Sigmoid colon (tissue), 4 donors: ENCODE data around the gene MIEN1.
"Not testable (repeated sequence)": the region's sequence is repeated elsewhere in the genome, so short reads cannot be mapped to it uniquely, and the experiment has no call there.

Experiments used
- CTCF ChIP-seq, 4 experiments: fragments of 450-650 bp in 3 of 4; fragments of 200-600 bp in 1 of 4; IDR thresholded peaks; one replicate each; pipeline ENCODE4 v1.5.1; 2016 to 2019; ENCODE audit warnings: antibody characterized with exemption in 4 of 4, mild to moderate bottlenecking in 3 of 4, moderate library complexity in 2 of 4
- POLR2AphosphoS5 ChIP-seq, 4 donors: sonication (generic); formaldehyde crosslinking; IDR thresholded peaks; one replicate each; pipeline ENCODE4 v1.6.1; 2017; ENCODE audit warnings: antibody characterized with exemption in 4 of 4

- TF ChIP-seq CTCF, POLR2AphosphoS5 (IDR thresholded peaks at IDR 0.05): not testable (repeated sequence)
These were observed 33.8 kb upstream of the MIEN1 start for GRCh38 chr17:39764171-39764570.
